NT2/D1 (cell line): ENCODE data around the gene PALB2.

Experiments used
- DNase-seq: peaks from one replicate; pipeline ENCODE4 v3.0.0-alpha.2; 2011; ENCODE audit warnings: low read depth, low spot score
- H3K27me3 ChIP-seq: 2 replicates; pipeline ENCODE4 v1.6.0; 2011; ENCODE audit warnings: mild to moderate bottlenecking; ENCODE audit not compliant: insufficient read length, insufficient read depth
- H3K36me3 ChIP-seq: 2 replicates; pipeline ENCODE4 v1.6.1; 2011; ENCODE audit warnings: mild to moderate bottlenecking, low read length, mixed read lengths; ENCODE audit not compliant: insufficient read depth, insufficient read length
- H3K4me1 ChIP-seq: 2 replicates; pipeline ENCODE4 v1.5.1; 2011; ENCODE audit not compliant: insufficient read depth, insufficient read length
- H3K4me3 ChIP-seq: 2 replicates; pipeline ENCODE4 v1.5.1; 2011; ENCODE audit warnings: low read depth; ENCODE audit not compliant: insufficient read length
- H3K9ac ChIP-seq: 2 replicates; pipeline ENCODE4 v1.6.0; 2011; ENCODE audit warnings: low read depth; ENCODE audit not compliant: insufficient read length
- H3K9me3 ChIP-seq: 2 replicates; pipeline ENCODE4 v1.5.1; 2011; ENCODE audit warnings: mild to moderate bottlenecking, low read length; ENCODE audit not compliant: insufficient read depth
- SUZ12 ChIP-seq: IDR thresholded peaks from 2 replicates; pipeline ENCODE4 v1.6.1; 2011; ENCODE audit not compliant: insufficient read length, insufficient read depth; ENCODE audit errors: extremely low read depth
- YY1 ChIP-seq: IDR thresholded peaks from 2 replicates; pipeline ENCODE4 v1.6.1; 2011; ENCODE audit not compliant: insufficient read length, insufficient read depth
- ZNF274 ChIP-seq: IDR thresholded peaks from 2 replicates; pipeline ENCODE4 v1.6.1; 2011; ENCODE audit warnings: mild to moderate bottlenecking, low read depth, low read length

The PALB2 gene

GRCh38 chr16:23578101-23578830 is 62.8 kb downstream of the PALB2 start:
- H3K4me3 ChIP-seq = no peak overlapping the region
- no peak overlapping the region for H3K9ac ChIP-seq
- H3K4me1 ChIP-seq = no peaks in the 10 kb centered on the region
- peaks cover 81% of the 10 kb centered on the region for H3K36me3 ChIP-seq
- H3K27me3 ChIP-seq = no peaks in the 10 kb centered on the region
- no peaks in the 10 kb centered on the region for H3K9me3 ChIP-seq
- DNase-seq = no peak
- TF ChIP-seq ZNF274 (no peak), YY1 (no peak), SUZ12 (no peak)

GRCh38 chr16:23577493-23577892 is 63.6 kb downstream of the PALB2 start:
- TF ChIP-seq YY1 (no peak), ZNF274 (no peak), SUZ12 (no peak)
- Histone ChIP-seq H3K9ac (no peak overlapping the region), H3K4me1 (no peaks in the 10 kb centered on the region), H3K4me3 (no peak overlapping the region), H3K27me3 (no peaks in the 10 kb centered on the region), H3K36me3 (peaks cover 88% of the 10 kb centered on the region), H3K9me3 (no peaks in the 10 kb centered on the region)
- no peak for DNase-seq

GRCh38 chr16:23575834-23576233 is 65.3 kb downstream of the PALB2 start:
- H3K9ac ChIP-seq = no peak overlapping the region
- H3K36me3 ChIP-seq = peaks cover 88% of the 10 kb centered on the region
- H3K4me3 ChIP-seq = no peak overlapping the region
- no peak for TF ChIP-seq SUZ12
- TF ChIP-seq ZNF274 = no peak
- TF ChIP-seq YY1 = no peak
- no peaks in the 10 kb centered on the region for H3K4me1 ChIP-seq
- DNase-seq = no peak
- no peaks in the 10 kb centered on the region for H3K27me3 ChIP-seq
- H3K9me3 ChIP-seq = no peaks in the 10 kb centered on the region

GRCh38 chr16:23573817-23574216 is 67.3 kb downstream of the PALB2 start:
- Histone ChIP-seq H3K36me3 (peaks cover 90% of the 10 kb centered on the region), H3K4me3 (no peak overlapping the region), H3K4me1 (no peaks in the 10 kb centered on the region), H3K27me3 (no peaks in the 10 kb centered on the region), H3K9ac (no peak overlapping the region), H3K9me3 (no peaks in the 10 kb centered on the region)
- no peak for DNase-seq
- TF ChIP-seq SUZ12 (no peak), YY1 (no peak), ZNF274 (no peak)

- no peak overlapping the region for H3K9ac ChIP-seq
- no peaks in the 10 kb centered on the region for H3K27me3 ChIP-seq
- peaks cover 95% of the 10 kb centered on the region for H3K36me3 ChIP-seq
- H3K9me3 ChIP-seq = no peaks in the 10 kb centered on the region
- no peak overlapping the region for H3K4me3 ChIP-seq
- no peak for TF ChIP-seq YY1
- no peak for TF ChIP-seq SUZ12
- TF ChIP-seq ZNF274 = no peak
- no peaks in the 10 kb centered on the region for H3K4me1 ChIP-seq
- no peak for DNase-seq
Observed at GRCh38 chr16:23572394-23572793, 68.7 kb downstream of the PALB2 start.

GRCh38 chr16:23571895-23572294 is 69.2 kb downstream of the PALB2 start:
- H3K36me3 ChIP-seq = peaks cover 97% of the 10 kb centered on the region

GRCh38 chr16:23570992-23571632 is 70.0 kb downstream of the PALB2 start:
- Histone ChIP-seq H3K27me3 (no peaks in the 10 kb centered on the region), H3K9ac (no peak overlapping the region), H3K9me3 (no peaks in the 10 kb centered on the region), H3K36me3 (peaks cover 99% of the 10 kb centered on the region), H3K4me3 (no peak overlapping the region), H3K4me1 (no peaks in the 10 kb centered on the region)
- TF ChIP-seq SUZ12 (no peak), YY1 (no peak), ZNF274 (no peak)
- DNase-seq = no peak

More at GRCh38 chr16:23571895-23572294, 69.2 kb downstream of the PALB2 start:
- DNase-seq = no peak
- Histone ChIP-seq H3K27me3 (no peaks in the 10 kb centered on the region), H3K9me3 (no peaks in the 10 kb centered on the region), H3K9ac (no peak overlapping the region), H3K4me1 (no peaks in the 10 kb centered on the region), H3K4me3 (no peak overlapping the region)
- TF ChIP-seq ZNF274 = no peak
- no peak for TF ChIP-seq SUZ12
- no peak for TF ChIP-seq YY1
